ENCODE results near the gene PLS1. TPM values are rescaled to one million over a fixed set of nuclear protein-coding genes. Genes with fewer than 3 reads are reported as not detected.

PLS1 gene
- total RNA-seq, 2 experiments from 2014 or later = 4.0 to 7.2 TPM

DNA sequence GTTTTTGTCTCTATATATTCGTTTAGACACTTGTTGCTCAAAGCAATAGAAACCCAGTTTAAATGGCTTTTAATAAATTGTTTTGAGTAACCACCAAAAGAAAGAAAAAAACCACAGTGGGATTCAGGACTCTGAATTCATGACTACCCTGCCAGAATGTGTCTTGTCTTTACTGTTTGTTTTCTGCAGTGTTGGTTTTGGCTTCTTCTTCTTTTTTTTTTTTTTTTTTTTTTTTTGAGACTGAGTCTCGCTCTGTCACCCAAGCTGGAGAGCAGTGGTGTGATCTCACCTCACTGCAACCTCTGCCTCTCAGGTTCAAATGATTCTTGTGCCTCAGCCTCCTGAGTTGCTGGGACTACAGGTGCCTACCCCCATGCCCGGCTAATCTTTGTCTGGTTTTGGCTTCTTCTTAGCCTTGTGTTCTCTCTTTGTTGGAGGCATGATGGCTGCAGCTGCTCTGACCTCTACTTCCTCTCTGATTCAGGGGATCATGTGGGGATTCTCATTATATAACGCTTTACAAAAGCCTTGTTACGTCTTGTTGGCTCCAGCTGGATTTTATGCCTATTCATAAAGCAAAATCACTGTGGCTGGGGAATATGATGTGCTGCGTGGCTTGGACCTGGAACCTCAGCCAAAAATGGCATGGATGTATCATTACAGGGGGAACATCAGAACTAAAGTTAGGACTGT, 54.0 kb downstream of the PLS1 start:
- H3K4me3 ChIP-seq (ENCODE audit: low read depth, low read length, poor library complexity, severe bottlenecking) = no peak overlapping the region
- H3K79me2 ChIP-seq (ENCODE audit: insufficient read depth, low read depth, low read length) = no peaks in the 10 kb centered on the region
- ChIA-PET CTCF (ENCODE audit: unreplicated experiment) (no interaction called here), POLR2A (no interaction called here)
- no peak overlapping the region for H2AFZ ChIP-seq (ENCODE audit: low read length)
- no peaks in the 10 kb centered on the region for H3K9me3 ChIP-seq (ENCODE audit: low read length)
- no peak for TF ChIP-seq CTCF (conservative IDR thresholded peaks at IDR 0.05; ENCODE audit: low read length)
- TF ChIP-seq EZH2phosphoT487 (IDR thresholded peaks at IDR 0.05; ENCODE audit: borderline replicate concordance, low read depth, low read length) = no peak
- H3K4me1 ChIP-seq (ENCODE audit: insufficient read depth, low read length, poor library complexity, severe bottlenecking) = no peaks in the 10 kb centered on the region
- H3K27ac ChIP-seq (ENCODE audit: low read depth, low read length, poor library complexity, severe bottlenecking) = no peak overlapping the region
- intact Hi-C loops (cut with micrococcal nuclease; ENCODE audit: unreplicated experiment) = no loop called here
- H3K36me3 ChIP-seq (ENCODE audit: insufficient read depth, low read length) = no peaks in the 10 kb centered on the region
- no peaks in the 10 kb centered on the region for H3K9me2 ChIP-seq (ENCODE audit: insufficient read depth, low read length)
- no peak overlapping the region for H3K4me2 ChIP-seq (ENCODE audit: low read length)
- no peaks in the 10 kb centered on the region for H4K20me1 ChIP-seq (ENCODE audit: insufficient read depth, low read length)
- BruUV-seq (replicated peaks) = no TSS peak
- DNase-seq (ENCODE audit: low spot score) = no peak

GRCh38 chr3:142651711-142652110, 55.5 kb downstream of the PLS1 start:
- ChIA-PET CTCF (ENCODE audit: unreplicated experiment) (no interaction called here), POLR2A (interaction anchor here (0.6 to 0.8 kb wide), 2 partner anchors 140 to 297 kb away, joined by 3 read pairs; no protein-coding TSS in a partner anchor)
- H3K79me2 ChIP-seq (ENCODE audit: insufficient read depth, low read depth, low read length) = no peaks in the 10 kb centered on the region
- H2AFZ ChIP-seq (ENCODE audit: low read length) = no peak overlapping the region
- intact Hi-C loops (cut with micrococcal nuclease; ENCODE audit: unreplicated experiment) = no loop called here
- no peaks in the 10 kb centered on the region for H4K20me1 ChIP-seq (ENCODE audit: insufficient read depth, low read length)
- H3K4me1 ChIP-seq (ENCODE audit: insufficient read depth, low read length, poor library complexity, severe bottlenecking) = no peaks in the 10 kb centered on the region
- DNase-seq (ENCODE audit: low spot score) = no peak
- no peak for TF ChIP-seq CTCF (conservative IDR thresholded peaks at IDR 0.05; ENCODE audit: low read length)
- no peak for TF ChIP-seq EZH2phosphoT487 (IDR thresholded peaks at IDR 0.05; ENCODE audit: borderline replicate concordance, low read depth, low read length)
- H3K36me3 ChIP-seq (ENCODE audit: insufficient read depth, low read length) = no peaks in the 10 kb centered on the region
- H3K9me2 ChIP-seq (ENCODE audit: insufficient read depth, low read length) = no peaks in the 10 kb centered on the region
- H3K4me2 ChIP-seq (ENCODE audit: low read length) = no peak overlapping the region
- H3K9me3 ChIP-seq (ENCODE audit: low read length) = no peaks in the 10 kb centered on the region
- H3K27ac ChIP-seq (ENCODE audit: low read depth, low read length, poor library complexity, severe bottlenecking) = no peak overlapping the region
- no TSS peak for BruUV-seq (replicated peaks)
- H3K4me3 ChIP-seq (ENCODE audit: low read depth, low read length, poor library complexity, severe bottlenecking) = no peak overlapping the region

DNA sequence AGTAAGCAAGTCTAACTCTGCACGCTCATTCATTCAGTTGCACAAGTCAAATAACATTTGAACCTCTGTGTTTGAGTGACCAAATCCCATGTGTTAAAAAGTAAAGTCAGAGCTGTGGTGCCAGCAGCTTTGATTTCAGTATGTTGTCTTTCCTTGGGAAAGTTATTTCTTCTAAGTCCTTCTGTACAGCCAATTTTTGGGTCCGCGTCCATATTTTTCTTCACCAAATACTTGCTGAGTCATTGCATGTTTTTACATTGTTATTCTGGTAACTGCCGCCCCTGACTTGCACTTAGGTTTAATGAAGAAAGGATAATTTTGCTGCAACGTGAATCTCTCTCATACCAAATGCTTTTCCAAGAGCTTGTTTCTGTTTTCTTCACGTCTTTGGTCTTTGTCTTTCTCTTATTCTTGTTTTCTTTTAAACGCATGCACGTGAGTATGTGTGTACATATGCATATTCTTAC, 56.7 kb downstream of the PLS1 start:
- TF ChIP-seq CTCF (conservative IDR thresholded peaks at IDR 0.05; ENCODE audit: low read length) (no peak), EZH2phosphoT487 (IDR thresholded peaks at IDR 0.05; ENCODE audit: borderline replicate concordance, low read depth, low read length) (no peak)
- Histone ChIP-seq H4K20me1 (ENCODE audit: insufficient read depth, low read length) (no peaks in the 10 kb centered on the region), H3K9me3 (ENCODE audit: low read length) (no peaks in the 10 kb centered on the region), H2AFZ (ENCODE audit: low read length) (no peak overlapping the region), H3K36me3 (ENCODE audit: insufficient read depth, low read length) (no peaks in the 10 kb centered on the region), H3K9me2 (ENCODE audit: insufficient read depth, low read length) (no peaks in the 10 kb centered on the region), H3K79me2 (ENCODE audit: insufficient read depth, low read depth, low read length) (no peaks in the 10 kb centered on the region), H3K27ac (ENCODE audit: low read depth, low read length, poor library complexity, severe bottlenecking) (no peak overlapping the region), H3K4me3 (ENCODE audit: low read depth, low read length, poor library complexity, severe bottlenecking) (no peak overlapping the region), H3K4me1 (ENCODE audit: insufficient read depth, low read length, poor library complexity, severe bottlenecking) (no peaks in the 10 kb centered on the region), H3K4me2 (ENCODE audit: low read length) (no peak overlapping the region)
- intact Hi-C loops (cut with micrococcal nuclease; ENCODE audit: unreplicated experiment) = no loop called here
- POLR2A ChIA-PET = no interaction called here
- BruUV-seq (replicated peaks) = no TSS peak
- CTCF ChIA-PET (ENCODE audit: unreplicated experiment) = no interaction called here
- no peak for DNase-seq (ENCODE audit: low spot score)

Measured in OCI-LY7 (cell line).